Colon (tissue), 2 donors: ENCODE data around the gene AGPAT2.

ENCODE experiments used
- FAIRE-seq: peaks from 2 replicates; lab custom pipeline; 2012; peaks lifted over from hg19 to GRCh38; lab: Jason Lieb, UNC
- donor health status: control.
- donor health status: control.

The AGPAT2 gene

GRCh38 chr9:136673088-136673974 is 13.9 kb downstream of the AGPAT2 start:
- no peak for FAIRE-seq

GRCh38 chr9:136672431-136673087 is 14.7 kb downstream of the AGPAT2 start:
- FAIRE-seq, result no peak

- no peak for FAIRE-seq
Measured at GRCh38 chr9:136671646-136672430, 15.4 kb downstream of the AGPAT2 start.

GRCh38 chr9:136671254-136671614 is 16.0 kb downstream of the AGPAT2 start:
- FAIRE-seq, result no peak

- no peak for FAIRE-seq
Measured at GRCh38 chr9:136670576-136671253, 16.5 kb downstream of the AGPAT2 start.

- FAIRE-seq, result no peak
Measured at GRCh38 chr9:136669791-136670464, 17.3 kb downstream of the AGPAT2 start.

- no peak for FAIRE-seq
Measured at GRCh38 chr9:136668983-136669790, 18.1 kb downstream of the AGPAT2 start.

- no peak for FAIRE-seq
Measured at GRCh38 chr9:136667940-136668760, 19.1 kb downstream of the AGPAT2 start.

GRCh38 chr9:136667214-136667939 is 19.9 kb downstream of the AGPAT2 start:
- no peak for FAIRE-seq

GRCh38 chr9:136666372-136667213 is 20.7 kb downstream of the AGPAT2 start:
- no peak for FAIRE-seq

GRCh38 chr9:136665704-136666371 is 21.4 kb downstream of the AGPAT2 start:
- no peak for FAIRE-seq

GRCh38 chr9:136665111-136665703 is 22.1 kb downstream of the AGPAT2 start:
- FAIRE-seq, result no peak

- no peak for FAIRE-seq
Measured at GRCh38 chr9:136664000-136664915, 23.0 kb downstream of the AGPAT2 start.

- FAIRE-seq, result no peak
Measured at GRCh38 chr9:136662656-136663581, 24.3 kb downstream of the AGPAT2 start, which contains the start of gene EGFL7. Gene EGFL7, plus strand, starts transcription at chr9:136662916. Its CDS starts 5,367 bp downstream, at chr9:136668283.

GRCh38 chr9:136662326-136662655 is 25.0 kb downstream of the AGPAT2 start:
- FAIRE-seq, result no peak
